Gastroesophageal sphincter (tissue), 4 donors: ENCODE data around the gene TLK2. TPM values are rescaled to one million over a fixed set of nuclear protein-coding genes. Genes with fewer than 3 reads are reported as not detected.

Source experiments
- ATAC-seq: fragments of 150-250 bp; one replicate; pipeline ENCODE4 v1.9.1; 2016; ENCODE audit warnings: mild to moderate bottlenecking, moderate library complexity
- H3K27ac ChIP-seq, 4 donors: fragments of 200-600 bp; sonication (generic) in 3 of 4; 1 replicate in 3 of 4; 2 replicates in 1 of 4; pipeline ENCODE4 v1.5.1; 2016 to 2019
- H3K27me3 ChIP-seq: fragments of 200-600 bp; sonication (generic); one replicate; pipeline ENCODE4 v1.5.1; 2019
- H3K36me3 ChIP-seq, 2 donors: fragments of 200-600 bp; sonication (generic); one replicate each; pipeline ENCODE4 v1.5.1; 2019; ENCODE audit warnings: control low read depth in 1 of 2
- H3K4me1 ChIP-seq, 3 donors: fragments of 200-600 bp; sonication (generic); 1 replicate in 2 of 3; 2 replicates in 1 of 3; pipeline ENCODE4 v1.5.1; 2016 to 2019; ENCODE audit warnings: control low read depth in 2 of 3
- H3K4me3 ChIP-seq, 2 donors: fragments of 200-600 bp; sonication (generic); one replicate each; pipeline ENCODE4 v1.5.1; 2019; ENCODE audit warnings: mild to moderate bottlenecking in 1 of 2, moderate library complexity in 1 of 2
- H3K9me3 ChIP-seq, 3 donors: fragments of 200-600 bp; sonication (generic); one replicate each; pipeline ENCODE4 v1.5.1; 2017 to 2019; ENCODE audit warnings: control low read depth in 2 of 3
- EP300 ChIP-seq: sonication (generic); formaldehyde crosslinking; IDR thresholded peaks from one replicate; pipeline ENCODE4 v1.6.1; 2017; ENCODE audit warnings: antibody characterized with exemption, mild to moderate bottlenecking
- POLR2A ChIP-seq, 2 donors: fragments of 450-650 bp; IDR thresholded peaks; one replicate each; pipeline ENCODE4 v1.6.1; 2017; ENCODE audit warnings: antibody characterized with exemption in 2 of 2, mild to moderate bottlenecking in 2 of 2, moderate library complexity in 1 of 2
- POLR2AphosphoS5 ChIP-seq: sonication (generic); formaldehyde crosslinking; IDR thresholded peaks from one replicate; pipeline ENCODE4 v1.6.1; 2017; ENCODE audit warnings: antibody characterized with exemption
- WGBS, 2 donors: methylation state at CpG; one replicate each; pipeline ENCODE4 v1.1.5; 2018; ENCODE audit warnings: low coverage in 1 of 2; 5-methylcytosine and 5-hydroxymethylcytosine counted together
- total RNA-seq, 4 donors: library from RNA; depleted of rRNA; stranded (reverse); fragments of >200 nt; gene quantifications; one replicate each; pipeline ENCODE4 v1.1.0, GENCODE V29; 2016
- TF ChIP-seq, protein P1 (sequence below), 4 experiments: fragments of 200-600 bp in 2 of 4; fragments of 450-650 bp in 2 of 4; sonication (generic) in 1 of 4; IDR thresholded peaks; one replicate each; pipeline ENCODE4 v1.5.1; 2017 to 2019; ENCODE audit warnings: antibody characterized with exemption in 4 of 4, mild to moderate bottlenecking in 2 of 4, moderate library complexity in 2 of 4

Gene TLK2
- total RNA-seq, 4 donors from 2014 or later, result 42.7 to 69.4 (median 51.3) TPM

DNA sequence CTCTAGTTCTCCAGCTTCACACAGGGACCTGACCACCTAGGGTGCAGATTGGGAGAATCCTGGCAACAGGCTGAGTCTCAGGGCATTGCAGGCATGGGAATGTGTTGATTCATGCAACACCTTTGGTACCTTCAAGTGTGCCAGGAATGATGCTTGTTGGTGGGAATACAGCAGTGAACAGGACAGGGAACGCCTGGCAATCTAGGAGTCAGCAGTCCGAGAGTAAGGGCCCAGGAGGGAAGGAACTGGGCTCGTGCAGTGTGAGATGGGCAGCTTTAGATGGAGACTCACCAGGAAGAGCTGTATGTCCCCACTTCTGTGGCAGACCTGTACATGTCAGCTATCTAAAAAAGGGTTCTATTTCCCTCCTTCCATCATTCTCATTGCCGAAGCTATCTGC is 136.9 kb downstream of the TLK2 start:
- TF ChIP-seq EP300 (no peak), POLR2A (IDR thresholded peaks at IDR 0.05) (no peak), POLR2AphosphoS5 (no peak)
- TF ChIP-seq, protein P1, sequence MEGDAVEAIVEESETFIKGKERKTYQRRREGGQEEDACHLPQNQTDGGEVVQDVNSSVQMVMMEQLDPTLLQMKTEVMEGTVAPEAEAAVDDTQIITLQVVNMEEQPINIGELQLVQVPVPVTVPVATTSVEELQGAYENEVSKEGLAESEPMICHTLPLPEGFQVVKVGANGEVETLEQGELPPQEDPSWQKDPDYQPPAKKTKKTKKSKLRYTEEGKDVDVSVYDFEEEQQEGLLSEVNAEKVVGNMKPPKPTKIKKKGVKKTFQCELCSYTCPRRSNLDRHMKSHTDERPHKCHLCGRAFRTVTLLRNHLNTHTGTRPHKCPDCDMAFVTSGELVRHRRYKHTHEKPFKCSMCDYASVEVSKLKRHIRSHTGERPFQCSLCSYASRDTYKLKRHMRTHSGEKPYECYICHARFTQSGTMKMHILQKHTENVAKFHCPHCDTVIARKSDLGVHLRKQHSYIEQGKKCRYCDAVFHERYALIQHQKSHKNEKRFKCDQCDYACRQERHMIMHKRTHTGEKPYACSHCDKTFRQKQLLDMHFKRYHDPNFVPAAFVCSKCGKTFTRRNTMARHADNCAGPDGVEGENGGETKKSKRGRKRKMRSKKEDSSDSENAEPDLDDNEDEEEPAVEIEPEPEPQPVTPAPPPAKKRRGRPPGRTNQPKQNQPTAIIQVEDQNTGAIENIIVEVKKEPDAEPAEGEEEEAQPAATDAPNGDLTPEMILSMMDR (IDR thresholded peaks at IDR 0.05), result no peak
- ATAC-seq, result no peak
- H3K36me3 ChIP-seq, result peaks cover 0 to 69% of the 10 kb centered on the region in 2 donors
- H3K9me3 ChIP-seq, result no peaks in the 10 kb centered on the region
- no peak overlapping the region for H3K4me3 ChIP-seq
- WGBS, 2 donors, result 92 to 100% methylated on average over 2 of the region's 4 CpGs
- no peak overlapping the region for H3K27ac ChIP-seq
- no peaks in the 10 kb centered on the region for H3K27me3 ChIP-seq
- no peaks in the 10 kb centered on the region for H3K4me1 ChIP-seq

DNA sequence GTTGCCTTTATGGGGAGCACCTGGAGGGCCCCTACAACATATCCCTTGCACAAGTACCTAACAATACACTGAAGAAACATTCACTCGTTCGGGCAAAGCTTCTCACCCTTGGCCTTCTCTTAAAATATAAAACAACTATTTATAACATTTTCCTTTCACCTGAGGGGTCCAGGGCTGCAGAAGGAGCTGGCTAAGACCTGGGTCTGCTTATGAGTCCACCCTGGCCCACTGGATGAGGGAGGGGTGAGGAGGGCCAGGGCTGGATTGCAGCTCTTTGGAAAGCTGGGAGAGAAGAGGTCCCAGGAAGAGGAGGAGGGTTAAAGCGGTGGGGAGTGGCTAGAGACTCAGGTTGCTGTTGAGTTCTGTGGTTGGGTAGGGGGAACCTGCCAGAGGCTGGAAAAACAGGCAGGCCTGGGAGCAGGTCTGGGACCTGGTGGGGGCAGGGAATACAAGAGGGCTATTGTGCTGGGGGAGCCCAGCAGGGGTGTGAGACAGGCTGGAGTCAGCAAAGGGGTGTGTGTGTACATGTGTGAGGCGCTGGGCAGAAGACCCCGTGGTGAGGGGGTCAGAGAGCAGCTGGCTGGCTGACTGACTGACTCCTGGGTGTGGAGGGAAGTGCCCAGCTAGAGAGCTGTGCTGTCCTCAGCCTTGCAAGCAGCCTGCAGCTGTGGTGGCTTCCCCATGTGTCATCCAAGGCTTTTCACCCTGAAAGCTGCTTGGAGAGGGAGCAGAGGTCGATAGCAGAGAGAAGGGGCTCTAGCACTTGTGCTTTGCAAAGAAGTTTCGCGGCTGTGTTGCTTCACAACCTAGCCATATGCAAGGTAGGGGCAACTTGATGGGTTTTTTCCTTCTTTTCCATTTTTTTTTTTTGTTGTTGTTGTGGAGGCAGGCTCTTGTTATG is 138.6 kb downstream of the TLK2 start:
- Histone ChIP-seq H3K36me3 (peaks cover 0 to 52% of the 10 kb centered on the region in 2 donors), H3K4me3 (no peak overlapping the region), H3K9me3 (no peaks in the 10 kb centered on the region), H3K4me1 (no peaks in the 10 kb centered on the region), H3K27ac (no peak overlapping the region), H3K27me3 (no peaks in the 10 kb centered on the region)
- 58 to 84% methylated on average over 4 to 6 of the region's 8 CpGs for WGBS, 2 donors
- ATAC-seq, result no peak
- TF ChIP-seq POLR2AphosphoS5, result no peak
- no peak for TF ChIP-seq EP300
- TF ChIP-seq, protein P1 (IDR thresholded peaks at IDR 0.05), result no peak
- TF ChIP-seq POLR2A (IDR thresholded peaks at IDR 0.05), result no peak

DNA sequence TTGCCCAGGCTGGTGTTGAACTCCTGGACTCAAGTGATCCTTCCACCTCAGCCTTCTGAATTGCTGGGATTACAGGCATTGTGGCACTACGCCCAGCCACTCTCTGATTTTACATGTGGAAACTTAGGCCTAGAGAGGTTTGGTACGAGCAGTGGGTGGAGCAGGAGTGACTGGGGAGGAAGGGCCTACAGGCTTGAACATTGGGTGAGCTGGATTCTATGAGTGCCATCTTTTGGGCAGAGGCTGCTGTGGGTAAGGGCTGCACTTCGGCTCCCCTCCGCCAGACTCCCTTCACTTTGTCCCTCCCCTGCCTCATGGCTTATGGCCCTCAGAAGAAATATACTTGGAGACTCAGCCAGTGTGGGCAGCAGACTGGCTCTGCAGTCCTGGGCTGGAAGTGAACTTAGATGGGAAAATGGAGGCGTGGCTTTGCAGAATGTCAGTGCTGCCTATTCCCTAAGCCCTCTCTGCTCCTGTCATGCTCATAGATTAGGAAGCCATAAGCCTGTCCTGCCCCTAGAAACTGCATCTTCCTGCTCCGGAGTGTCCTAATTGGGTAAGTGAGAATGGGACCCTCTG is 139.4 kb downstream of the TLK2 start:
- WGBS, 2 donors, result 89% methylated on average over 3 of the region's 6 CpGs; no CpG with 5 or more reads in 1 of the 2 donors
- TF ChIP-seq POLR2A (IDR thresholded peaks at IDR 0.05) (no peak), POLR2AphosphoS5 (no peak), EP300 (no peak)
- TF ChIP-seq, protein P1 (IDR thresholded peaks at IDR 0.05), result no peak
- H3K27me3 ChIP-seq, result no peaks in the 10 kb centered on the region
- H3K4me1 ChIP-seq, result no peaks in the 10 kb centered on the region
- H3K36me3 ChIP-seq, result peaks cover 0 to 45% of the 10 kb centered on the region in 2 donors
- H3K4me3 ChIP-seq, result no peak overlapping the region
- no peak for ATAC-seq
- H3K27ac ChIP-seq, result no peak overlapping the region
- no peaks in the 10 kb centered on the region for H3K9me3 ChIP-seq

DNA sequence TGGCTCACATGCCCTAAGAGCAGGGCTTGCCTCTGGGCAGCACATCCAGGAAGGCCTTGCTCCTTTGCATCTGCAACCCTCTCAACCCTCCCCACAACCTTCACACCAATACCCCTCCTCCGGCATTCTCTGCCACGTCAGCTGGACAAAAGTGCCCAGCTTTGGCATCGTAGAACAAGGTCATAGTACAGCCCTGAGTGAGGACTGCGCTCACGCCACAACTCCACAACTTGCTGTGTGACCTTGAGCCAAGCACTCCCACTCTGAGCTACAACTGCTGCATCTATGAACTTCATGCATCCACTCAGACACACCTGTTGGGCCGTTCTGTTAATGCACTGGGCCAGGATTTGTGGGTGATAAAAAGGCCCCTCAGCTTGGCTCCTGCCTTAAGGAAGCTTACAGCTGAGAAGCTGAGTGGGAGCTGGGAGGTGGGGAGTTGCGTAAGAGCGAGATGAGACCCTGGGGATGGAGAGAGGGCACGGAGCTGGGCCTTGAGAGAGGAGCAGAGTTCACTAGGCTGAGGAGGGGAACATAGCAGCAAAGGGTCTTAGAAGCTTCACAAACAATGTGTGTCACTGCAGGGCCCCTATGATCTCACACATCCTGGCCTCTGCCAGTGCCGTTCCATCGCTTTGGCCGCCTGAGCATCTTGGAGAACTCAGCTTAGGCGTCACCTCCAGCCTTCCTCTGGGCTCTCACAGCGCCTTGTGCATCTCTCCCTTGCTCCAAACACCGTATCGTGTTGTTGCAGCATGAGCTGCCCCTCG is 140.2 kb downstream of the TLK2 start:
- H3K36me3 ChIP-seq, result peaks cover 0 to 43% of the 10 kb centered on the region in 2 donors
- no peak for TF ChIP-seq EP300
- H3K27me3 ChIP-seq, result no peaks in the 10 kb centered on the region
- peak overlapping the region in 2 of 4 donors; percentile 22 to 27 for H3K27ac ChIP-seq
- no peaks in the 10 kb centered on the region for H3K4me1 ChIP-seq
- peak; percentile 48 for ATAC-seq
- 72% methylated on average over 5 of the region's 17 CpGs; no CpG with 5 or more reads in 1 of the 2 donors for WGBS, 2 donors
- no peak overlapping the region for H3K4me3 ChIP-seq
- no peaks in the 10 kb centered on the region for H3K9me3 ChIP-seq

DNA sequence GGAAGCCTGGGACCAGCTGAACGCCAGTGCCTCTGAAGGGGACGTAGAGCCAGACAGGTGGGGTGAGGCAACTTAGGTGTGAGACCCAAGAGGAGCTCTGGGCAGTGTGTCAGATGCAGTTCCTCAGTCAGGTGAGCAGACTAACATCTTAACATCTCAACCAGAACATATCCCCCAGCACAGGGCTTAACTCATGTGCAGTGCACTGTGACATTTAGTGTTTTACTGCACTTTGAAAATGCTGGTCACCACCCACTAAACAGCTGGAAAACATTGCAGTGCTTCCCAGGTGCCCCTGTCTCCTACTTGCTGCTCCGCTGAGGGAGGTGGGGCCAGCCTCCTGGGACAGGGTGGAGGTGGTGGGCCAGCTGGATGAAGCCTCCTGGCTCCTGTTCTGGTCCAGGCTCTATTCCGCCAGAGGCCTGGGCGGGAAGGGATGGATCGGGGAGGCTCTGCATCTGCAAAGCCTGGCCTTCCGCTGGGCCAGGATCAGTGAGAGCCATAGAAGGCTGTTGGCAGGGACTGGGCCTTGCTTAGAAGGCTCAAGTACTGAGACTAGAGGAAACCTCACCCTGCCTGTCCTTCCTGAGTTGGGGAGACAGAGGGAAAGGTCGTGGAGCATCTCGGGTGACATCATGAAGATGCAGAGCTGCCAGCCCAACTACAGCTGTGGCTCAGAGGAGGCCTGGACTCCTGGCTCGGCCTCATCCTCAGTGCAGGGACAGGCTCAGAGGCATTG is 141.0 kb downstream of the TLK2 start:
- no peaks in the 10 kb centered on the region for H3K27me3 ChIP-seq
- 60 to 80% methylated on average over 1 of the region's 10 CpGs for WGBS, 2 donors
- H3K36me3 ChIP-seq, result peaks cover 0 to 40% of the 10 kb centered on the region in 2 donors
- H3K4me1 ChIP-seq, result no peaks in the 10 kb centered on the region
- H3K27ac ChIP-seq, result peak overlapping the region in 2 of 4 donors; percentile 22 to 27
- H3K4me3 ChIP-seq, result no peak overlapping the region
- H3K9me3 ChIP-seq, result no peaks in the 10 kb centered on the region
- peak; percentile 26 for ATAC-seq
- TF ChIP-seq, protein P1 (IDR thresholded peaks at IDR 0.05), result no peak
- TF ChIP-seq POLR2A (IDR thresholded peaks at IDR 0.05) (no peak), EP300 (no peak), POLR2AphosphoS5 (no peak)
